HG03025 (cell line): ENCODE results near the gene DAAM2.

Source experiments
- ATAC-seq: cut with Tn5 transposase; IDR thresholded peaks from one replicate; pipeline ENCODE4 v1.9.1; 2021; ENCODE audit warnings: mild to moderate bottlenecking, moderate library complexity; ENCODE audit not compliant: unreplicated experiment, low FRiP score

Gene DAAM2

DNA sequence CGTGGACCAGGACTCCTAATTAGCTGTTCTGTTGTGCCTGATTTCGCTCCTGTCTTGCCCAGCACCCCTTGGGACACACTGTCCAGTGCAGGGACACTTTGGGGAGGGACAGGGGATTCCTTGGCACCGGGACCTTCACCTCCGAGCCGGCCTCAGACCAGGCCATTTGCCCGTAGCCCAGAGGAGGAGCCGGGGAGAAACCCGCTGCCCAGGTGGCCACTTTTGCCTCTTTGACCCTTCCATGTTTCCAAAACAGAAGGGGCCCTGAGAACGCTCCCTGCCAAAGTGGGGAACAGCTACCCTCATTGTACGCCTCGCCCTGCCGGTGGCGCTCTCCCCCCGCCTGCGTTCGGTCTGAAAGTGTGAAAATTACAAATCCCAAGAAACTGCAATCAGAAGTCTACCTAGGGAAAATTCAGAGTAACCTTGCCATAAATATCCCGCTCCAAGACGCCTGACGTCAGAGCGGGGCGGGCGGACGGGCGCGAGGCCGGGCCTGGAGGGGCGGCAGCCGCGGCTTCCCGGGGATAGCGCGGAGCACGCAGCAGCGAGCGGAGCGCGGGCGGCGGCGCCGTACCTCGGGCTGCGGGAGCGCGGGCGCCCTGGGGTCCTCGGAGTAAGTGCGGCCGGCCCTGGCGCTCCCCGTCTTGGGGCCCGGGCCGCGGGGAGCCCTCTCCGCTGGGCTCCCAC is at the start of gene DAAM2:
Gene DAAM2, plus strand, starts transcription at position 527 of the 690 bp plus-strand sequence. CDS start 63,927 bp downstream, outside the sequence.
- ATAC-seq: no peak

DNA sequence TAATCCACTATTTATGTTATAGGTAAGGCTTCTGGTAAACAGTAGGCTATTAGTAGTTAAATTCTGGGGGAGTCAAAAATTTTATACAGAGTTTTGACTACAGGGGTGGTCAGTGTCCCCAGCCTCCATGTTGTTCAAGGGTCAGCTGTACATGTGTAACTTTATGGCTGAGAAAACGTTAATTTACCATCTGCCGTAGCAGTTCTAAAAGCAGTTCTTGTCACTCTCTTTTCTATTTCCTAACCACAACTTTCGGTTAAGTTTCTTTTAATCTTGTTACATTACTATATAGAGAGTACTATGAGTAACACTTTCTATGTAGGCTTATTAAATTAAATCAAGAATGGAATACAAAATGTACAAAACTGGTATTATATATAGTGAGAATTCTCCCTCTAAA is 45.4 kb upstream of the DAAM2 start:
- no peak for ATAC-seq

DNA sequence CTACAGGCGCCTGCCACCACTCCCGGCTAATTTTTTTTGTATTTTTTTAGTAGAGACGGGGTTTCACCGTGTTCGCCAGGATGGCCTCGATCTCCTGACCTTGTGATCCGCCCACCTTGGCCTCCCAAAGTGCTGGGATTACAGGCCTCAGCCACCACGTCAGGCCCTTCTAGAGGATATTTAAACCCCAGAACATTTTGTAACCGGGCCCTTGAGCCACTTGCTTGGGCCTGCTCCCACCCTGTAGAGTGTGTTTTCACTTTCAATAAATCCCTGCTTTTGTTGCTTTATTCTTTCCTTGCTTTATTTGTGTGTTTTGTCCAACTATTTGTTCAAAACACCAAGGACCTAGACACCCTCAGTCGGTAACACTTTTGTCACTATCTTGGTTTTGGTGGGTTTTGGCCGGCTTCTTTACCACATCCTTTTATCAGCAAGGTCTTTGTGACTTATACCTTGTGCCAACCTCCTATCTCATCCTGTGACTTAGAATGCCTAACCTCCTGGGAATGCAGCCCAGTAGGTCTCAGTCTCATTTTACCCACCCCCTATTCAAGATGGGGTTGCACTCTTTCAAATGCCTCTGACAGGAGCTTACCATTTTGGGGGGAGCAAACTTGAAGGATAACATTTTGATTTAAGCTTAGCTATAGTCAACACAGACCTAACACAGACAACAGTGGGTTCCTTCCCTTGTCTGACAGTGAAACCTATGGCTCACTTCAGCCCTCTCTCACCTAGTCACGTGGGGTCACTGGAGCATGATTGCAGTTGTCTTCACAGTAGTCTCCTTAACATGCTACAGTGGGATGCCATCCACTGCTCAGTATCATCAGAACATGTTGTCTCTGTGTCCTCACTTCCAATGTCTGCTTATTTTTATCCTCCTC is 39.1 kb upstream of the DAAM2 start:
- ATAC-seq: no peak

DNA sequence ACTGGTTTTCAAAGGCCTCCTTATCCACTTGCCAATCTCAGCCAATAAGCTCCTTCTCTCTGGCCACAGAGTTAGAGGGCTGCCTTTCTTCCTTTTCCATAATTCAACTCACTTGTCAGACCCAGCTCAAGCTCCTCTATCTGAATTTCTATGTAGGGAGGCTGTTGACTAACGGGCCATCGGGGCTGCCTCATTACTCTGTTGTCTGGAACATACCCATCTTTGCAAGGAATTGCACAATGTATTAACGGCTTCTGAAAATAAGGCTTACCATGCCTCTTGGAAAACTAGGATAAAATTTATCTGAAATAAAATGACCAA is 38.5 kb upstream of the DAAM2 start:
- no peak for ATAC-seq

DNA sequence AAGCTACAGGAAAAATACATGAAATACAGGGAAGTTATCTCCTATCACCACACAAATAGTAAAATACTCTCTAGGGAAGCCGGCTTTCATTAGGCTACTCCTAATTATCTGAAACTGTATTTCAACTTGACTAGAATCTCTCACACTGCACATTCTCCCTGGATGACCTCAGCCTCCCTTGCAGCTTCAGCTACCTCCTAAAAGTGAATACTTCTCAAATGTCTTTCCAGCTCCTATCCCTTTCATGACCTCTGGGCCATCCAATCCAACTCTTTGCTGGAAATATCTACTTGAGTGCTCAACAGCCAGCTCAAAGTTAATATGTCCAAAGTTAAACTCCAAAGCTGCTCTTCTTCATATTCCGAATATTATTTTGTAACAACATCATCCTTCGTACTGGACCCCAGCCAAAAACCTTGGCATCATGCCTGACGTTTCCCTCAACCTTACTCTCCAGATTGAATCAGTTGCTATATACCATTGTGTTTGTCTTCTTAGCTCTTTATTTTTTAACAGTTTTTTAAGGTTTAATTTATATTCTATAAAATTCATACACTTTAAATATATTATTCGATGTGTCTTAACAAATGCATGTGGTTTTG is 37.6 kb upstream of the DAAM2 start:
- no peak for ATAC-seq

DNA sequence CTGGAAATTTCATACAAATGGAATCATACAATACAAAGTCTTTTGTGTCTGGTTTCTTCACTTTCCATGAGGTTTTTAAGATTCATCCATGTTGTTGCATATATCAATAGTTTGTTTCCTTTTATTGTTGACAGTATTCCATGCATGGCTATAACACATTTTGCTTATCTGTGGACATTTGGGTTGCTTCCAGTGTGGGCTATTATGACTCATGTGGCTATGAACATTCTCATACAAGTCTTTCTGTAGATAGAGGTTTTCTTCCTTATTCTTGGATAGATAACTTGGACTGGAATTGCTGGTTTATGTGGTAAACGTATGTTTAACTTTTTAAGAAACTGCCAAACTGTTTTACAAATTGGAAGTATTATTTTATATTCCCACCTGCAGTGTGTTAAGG is 36.9 kb upstream of the DAAM2 start:
- no peak for ATAC-seq

DNA sequence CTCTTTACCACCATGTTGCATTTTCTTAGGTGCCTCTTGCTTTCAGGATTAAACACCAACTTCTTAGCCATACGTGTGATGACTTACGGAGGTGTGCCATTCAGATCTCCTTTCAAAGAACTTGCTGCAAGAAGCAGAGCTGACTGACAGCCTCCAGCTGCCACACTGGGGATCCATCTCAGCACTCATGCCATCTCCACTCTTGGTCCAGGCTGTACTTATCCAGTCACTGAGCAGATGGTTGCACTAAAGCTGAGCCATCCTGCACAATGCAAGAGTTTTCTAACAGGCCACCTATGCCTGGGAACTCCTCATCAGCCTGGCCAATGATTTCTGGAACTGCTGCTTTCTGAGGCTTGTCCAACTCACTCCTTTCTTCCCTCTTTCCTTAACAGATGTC is 35.6 kb upstream of the DAAM2 start:
- ATAC-seq: no peak

DNA sequence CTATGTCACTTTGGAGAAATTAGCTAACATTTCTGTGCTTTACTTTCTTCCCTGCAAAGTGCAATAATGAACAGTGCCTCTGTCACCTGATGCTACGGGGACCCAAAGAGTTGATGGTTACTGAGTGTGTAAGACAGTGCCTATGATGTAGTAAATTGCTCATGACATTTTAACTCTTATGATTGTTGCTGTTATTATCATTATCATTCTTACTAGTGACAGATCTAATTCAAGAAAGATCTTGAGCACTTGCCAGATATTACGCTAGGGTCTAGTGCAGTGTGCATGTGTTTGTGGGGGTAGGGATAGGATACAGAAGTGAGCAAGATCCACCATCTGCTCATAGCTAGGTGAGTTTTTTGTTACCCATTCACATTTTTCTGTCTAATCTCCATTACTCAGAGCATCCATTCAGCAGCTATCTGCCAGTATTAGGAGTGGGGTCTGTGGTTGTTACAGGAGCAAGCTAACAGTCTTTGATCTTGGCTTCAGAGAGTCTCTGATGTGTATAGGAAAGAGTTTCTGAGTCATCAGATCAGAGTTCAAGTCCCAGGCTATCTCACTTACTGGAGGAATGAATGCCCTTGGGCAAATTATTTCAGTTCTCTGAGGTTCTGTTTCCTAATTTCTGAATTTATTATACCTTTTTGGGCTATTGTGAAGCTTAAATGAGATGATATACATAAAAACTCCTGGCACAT is 33.1 kb upstream of the DAAM2 start:
- no peak for ATAC-seq

DNA sequence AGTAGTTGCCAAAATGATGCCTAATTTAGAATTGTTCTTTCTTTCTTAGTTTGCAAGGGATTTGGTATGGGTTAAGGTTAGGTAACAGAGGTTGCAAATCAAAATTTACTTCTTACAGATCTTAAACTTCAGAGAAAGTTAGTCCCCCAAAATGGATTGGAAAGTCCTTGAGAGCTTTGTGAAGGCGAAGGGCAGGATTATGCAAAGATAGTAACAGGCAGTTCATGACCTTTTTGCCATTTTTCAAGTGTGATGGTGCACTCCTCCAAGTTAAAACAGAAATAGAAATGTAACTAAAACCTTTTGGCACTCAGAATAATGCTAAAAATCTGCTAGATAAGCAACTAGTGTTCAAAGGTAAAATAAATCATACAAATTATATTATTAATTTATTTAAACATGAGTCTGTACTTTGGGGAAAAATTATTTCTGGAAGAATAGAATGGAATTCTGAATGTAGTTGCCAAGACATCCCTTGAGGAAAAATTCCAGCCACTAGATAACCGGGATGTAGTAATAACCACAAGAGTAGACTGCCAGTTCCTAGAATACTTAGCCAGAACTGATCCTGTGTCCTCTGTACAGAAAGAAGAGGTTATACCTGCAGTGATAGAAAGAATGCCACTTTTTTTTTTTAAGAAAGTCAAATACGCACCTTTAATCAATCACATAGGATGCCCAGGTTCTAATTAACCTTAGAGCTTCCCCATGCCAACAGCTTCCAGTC is 31.8 kb upstream of the DAAM2 start:
- no peak for ATAC-seq

DNA sequence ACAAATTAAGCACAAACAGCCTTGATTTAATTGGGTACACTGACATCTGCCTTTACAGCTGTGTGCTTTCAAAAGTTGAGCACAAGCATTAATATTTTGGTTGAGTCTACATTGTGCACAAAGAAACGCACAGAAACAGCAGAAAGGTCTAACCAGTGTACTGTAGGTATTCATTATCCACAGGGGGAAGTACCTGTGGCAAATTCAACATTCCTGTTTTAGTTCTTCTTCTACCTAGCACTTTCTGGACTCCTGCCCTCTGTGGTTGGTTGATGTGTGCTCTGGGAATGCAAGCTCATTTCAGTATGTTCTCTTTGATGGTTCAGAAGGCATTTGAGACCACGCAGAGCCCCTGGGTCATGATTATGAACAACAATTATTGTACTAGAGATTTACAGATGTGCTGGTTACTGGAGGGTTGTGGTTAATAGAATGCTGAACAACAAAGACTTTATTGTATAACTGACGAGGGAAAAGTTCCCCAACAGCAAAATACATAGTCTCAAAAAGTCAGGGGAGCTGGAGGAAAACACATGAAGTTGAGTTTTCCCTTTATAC is 26.6 kb upstream of the DAAM2 start:
- ATAC-seq: no peak

DNA sequence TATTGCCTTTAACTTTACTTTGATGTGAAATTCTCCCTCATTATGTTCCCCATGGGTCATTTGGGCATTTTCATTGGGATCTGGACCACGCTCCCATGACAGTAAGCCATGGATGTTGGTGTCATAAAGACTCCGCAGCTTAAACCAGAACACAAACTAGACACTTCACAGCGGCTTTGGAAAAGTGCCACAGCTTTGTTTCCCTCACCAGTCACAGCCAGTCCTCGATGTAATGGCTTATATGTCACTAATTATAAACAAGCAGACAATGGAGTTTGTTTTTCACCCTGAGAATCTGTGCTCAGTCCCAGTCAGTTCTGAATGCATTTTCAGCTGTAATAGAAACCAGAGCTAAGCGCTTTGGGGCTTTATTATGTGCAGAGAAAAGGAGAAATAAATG is 23.2 kb upstream of the DAAM2 start:
- ATAC-seq: no peak

DNA sequence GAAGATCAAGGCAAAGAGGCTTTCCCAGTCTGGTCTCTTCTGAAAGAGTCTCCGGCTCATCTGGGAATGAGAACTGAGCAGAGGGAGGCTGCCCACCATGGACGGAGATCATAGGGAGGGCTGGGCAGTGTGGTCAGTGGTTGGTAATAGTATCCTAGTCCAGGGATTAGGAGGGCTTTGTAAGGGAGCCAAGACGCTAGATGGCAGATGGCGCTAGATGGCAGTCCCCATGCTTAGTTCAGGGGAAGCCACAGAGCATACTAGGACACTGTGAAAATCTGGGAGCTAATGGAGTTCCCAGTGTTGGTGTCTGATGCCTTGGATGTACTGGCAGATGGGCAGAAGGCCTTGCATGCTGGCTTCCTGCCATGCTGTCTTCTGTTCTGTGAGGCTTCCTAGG is 21.7 kb upstream of the DAAM2 start:
- no peak for ATAC-seq

DNA sequence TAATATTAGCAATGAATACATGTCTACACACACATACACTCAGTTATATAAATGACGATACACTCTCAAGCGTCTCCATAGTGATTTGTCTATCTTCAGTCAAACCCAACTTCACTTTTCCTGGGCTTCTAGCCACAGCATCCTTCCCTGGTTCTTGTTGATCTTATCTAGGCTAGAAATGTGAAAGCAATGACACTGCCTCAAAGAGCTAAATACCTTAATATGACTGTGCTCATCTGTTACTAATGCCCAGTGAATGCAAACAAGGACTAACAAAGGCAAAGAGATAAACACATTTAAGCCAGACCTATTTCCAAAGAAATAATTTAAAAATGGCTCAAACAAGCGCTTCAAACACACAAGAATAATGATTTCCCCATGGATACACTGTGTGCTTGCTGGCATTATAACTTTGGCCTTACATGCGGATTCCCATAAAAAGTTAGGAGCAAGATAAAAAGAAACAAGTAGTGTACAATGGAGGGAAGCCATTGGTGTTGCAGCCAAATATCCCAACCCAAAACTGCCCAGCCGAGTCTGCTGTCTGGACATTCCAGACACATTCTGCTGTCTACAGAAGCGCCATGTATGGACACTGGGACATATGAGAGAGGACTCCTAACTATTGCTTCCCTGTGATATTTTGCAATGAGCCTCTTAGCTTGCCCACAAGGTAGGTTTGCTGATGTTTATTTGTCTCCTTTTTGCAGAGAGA is 19.5 kb upstream of the DAAM2 start:
- ATAC-seq: no peak

DNA sequence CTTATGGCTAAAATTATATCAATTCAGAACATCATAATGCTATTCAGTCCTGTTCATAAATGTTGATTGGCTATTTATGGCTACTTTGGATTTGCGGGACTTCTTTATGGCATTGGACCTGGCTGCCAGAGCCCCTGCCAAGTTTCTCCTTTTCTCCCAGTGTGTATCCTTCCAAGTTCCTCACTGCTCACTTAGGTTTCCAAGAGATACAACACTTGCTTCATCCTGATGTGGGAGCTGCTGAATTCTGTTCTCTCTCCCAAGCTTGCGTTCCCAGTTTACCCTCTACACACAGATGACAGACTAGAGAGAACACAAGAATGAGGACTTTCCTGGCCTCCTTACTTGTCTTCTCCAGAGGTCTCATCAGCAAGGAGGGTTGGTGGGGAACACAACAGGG is 18.4 kb upstream of the DAAM2 start:
- no peak for ATAC-seq

DNA sequence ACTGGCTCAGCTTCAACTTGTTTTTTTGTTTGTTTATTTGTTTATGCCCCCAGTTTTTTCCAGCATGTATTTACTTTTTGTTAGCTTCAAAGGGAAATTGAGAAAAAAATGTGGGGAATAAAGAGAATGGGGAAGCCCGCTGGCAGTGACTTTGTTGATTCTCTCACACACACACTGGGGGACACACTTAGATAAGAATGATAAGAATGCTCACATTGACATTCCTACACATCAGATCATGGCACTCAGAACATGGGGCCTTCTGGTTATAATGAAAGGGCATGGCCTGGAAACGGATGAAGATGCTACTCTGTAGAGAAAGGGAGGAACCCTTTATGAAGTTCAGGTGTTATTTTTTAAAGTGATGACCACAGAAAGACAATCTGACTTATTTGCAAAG is 15.6 kb upstream of the DAAM2 start:
- ATAC-seq: no peak

DNA sequence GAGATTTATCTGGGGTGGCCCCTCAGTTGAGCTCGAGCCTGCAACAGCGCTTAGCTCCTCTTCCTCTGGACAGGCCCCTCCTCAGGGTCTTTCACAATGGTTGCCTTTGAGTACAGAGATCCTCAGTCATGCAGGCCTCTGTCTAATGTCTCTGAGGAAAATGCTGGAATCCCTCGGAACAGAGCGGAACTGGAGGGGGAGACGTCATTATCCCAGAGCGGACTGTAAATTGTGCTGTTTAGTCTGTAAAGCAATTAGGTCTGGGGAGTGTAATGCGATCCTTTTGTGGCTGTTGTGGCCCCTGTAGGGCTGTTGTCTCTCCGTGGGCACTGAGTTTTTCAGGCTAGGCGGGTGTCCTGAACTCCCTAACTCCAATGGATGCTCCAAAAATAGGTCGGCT is 15.0 kb upstream of the DAAM2 start:
- no peak for ATAC-seq

DNA sequence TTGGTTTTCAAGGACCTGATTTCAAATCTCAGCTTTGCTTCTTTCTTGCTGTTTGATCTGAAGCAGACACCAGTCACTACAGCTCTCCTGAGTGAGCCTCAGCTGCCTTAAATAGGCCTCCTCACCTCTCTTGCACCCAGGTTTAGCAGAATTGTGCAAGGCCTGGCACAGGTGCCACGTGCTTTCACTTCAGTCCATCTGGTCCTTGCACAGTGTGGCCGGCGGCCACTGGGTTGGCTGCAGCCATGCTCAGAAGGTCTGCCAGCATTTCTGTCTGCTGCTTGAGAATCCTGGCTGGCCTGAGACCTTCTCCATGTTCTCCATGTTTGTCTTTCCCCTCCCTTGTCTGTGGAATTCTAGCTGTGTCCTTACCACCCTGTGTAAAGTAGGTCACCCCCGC is 14.5 kb upstream of the DAAM2 start:
- no peak for ATAC-seq

DNA sequence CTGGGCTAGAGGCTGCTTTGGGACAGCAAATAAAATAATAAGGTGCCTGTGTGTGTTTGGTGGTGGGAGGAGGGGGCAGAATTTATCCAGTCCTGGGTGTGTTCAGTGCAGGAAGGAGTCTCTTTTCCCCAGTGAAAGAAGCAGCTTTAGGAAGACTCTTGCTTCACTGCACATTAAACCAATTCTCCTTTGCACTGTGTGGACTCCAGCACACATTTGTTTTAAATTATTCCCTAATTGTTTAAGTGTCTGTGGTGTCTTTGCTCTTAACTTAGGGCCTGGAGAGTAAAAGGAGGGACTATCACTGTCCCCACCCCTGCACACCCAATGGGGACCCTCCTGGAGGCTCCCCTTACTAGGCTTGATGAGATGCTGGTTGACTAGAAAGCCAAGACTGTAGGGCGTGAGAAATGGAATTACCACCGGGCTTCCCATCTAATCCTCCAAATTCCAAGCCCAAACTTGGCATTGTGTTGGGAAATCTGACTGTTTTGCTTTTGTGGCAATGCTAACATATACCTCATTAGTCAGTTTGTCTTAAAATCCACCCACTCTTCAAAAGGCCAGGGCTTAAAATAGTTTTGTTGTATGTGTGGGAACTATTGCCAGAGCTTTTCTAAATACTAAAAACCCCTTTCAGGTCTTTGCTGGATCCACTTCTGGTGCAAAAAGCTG is 13.5 kb upstream of the DAAM2 start:
- no peak for ATAC-seq

DNA sequence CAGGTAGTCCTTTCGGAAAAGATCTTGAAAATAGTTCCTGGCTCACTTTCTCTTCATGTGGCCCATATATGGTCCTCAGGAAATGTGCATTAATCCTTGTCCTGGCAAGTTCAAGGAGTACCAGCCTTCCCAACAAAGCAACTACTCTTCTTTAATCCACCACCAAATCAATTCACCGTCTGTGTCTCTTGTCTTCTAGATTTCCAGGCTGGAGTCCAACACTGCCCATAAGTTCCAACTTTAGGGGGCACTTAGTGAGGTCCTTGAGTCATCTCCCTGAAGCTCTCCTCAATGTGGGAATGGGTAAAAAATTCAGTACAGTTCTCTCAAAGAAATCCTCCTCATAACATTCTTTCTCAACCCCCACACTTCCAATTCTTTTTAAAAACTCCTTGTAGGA is 6.9 kb upstream of the DAAM2 start:
- ATAC-seq: no peak
